Measurements from ENCODE around the gene IL37. TPM values are rescaled to one million over a fixed set of nuclear protein-coding genes. Genes with fewer than 3 reads are reported as not detected.
"Not testable (repeated sequence)": the region's sequence is repeated elsewhere in the genome, so short reads cannot be mapped to it uniquely, and the experiment has no call there.

The IL37 gene
- total RNA-seq, 2 donors from 2014 or later: 1.4 TPM; not detected in 1

DNA sequence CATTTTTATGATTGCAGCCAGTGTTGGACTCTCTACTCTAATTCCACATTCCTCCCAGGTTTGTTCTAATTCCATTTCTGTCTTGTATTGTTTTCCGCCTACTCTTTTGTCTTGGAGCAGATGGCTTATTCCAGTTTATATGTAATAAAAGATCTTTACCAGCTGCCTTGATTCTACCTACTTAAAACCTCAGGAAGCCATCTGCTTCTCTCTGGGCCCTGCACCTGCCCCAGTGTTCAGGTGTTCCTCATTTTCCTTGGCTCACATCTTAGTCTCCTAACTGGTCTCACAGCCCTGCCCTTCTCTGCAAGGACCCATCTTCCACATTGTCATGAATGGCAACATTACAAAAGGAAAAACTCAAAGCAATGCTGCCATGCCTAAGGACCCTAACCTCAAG is 21.0 kb upstream of the IL37 start:
- Histone ChIP-seq H3K4me1 (replicated peaks) (no peaks in the 10 kb centered on the region), H3K27ac (no peak overlapping the region), H3K27me3 (replicated peaks; ENCODE audit: insufficient read depth) (no peaks in the 10 kb centered on the region), H3K4me3 (no peak overlapping the region), H3K36me3 (no peaks in the 10 kb centered on the region), H3K9me3 (no peaks in the 10 kb centered on the region)
- TF ChIP-seq, protein P1, sequence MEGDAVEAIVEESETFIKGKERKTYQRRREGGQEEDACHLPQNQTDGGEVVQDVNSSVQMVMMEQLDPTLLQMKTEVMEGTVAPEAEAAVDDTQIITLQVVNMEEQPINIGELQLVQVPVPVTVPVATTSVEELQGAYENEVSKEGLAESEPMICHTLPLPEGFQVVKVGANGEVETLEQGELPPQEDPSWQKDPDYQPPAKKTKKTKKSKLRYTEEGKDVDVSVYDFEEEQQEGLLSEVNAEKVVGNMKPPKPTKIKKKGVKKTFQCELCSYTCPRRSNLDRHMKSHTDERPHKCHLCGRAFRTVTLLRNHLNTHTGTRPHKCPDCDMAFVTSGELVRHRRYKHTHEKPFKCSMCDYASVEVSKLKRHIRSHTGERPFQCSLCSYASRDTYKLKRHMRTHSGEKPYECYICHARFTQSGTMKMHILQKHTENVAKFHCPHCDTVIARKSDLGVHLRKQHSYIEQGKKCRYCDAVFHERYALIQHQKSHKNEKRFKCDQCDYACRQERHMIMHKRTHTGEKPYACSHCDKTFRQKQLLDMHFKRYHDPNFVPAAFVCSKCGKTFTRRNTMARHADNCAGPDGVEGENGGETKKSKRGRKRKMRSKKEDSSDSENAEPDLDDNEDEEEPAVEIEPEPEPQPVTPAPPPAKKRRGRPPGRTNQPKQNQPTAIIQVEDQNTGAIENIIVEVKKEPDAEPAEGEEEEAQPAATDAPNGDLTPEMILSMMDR (IDR thresholded peaks at IDR 0.05): no peak
- TF ChIP-seq POLR2AphosphoS5 (IDR thresholded peaks at IDR 0.05) (no peak), POLR2A (IDR thresholded peaks at IDR 0.05) (no peak)
- 92% methylated on average over 1 of the region's 1 CpG for WGBS
- intact Hi-C loops (cut with DNase I): no loop called here
- no peak for DNase-seq (ENCODE audit: low spot score)

GRCh38 chr2:112891385-112891831 is 19.6 kb upstream of the IL37 start:
- WGBS: 85% methylated on average over 6 of the region's 6 CpGs
- TF ChIP-seq, protein P1 (IDR thresholded peaks at IDR 0.05): no peak
- TF ChIP-seq POLR2A (IDR thresholded peaks at IDR 0.05) (no peak), POLR2AphosphoS5 (IDR thresholded peaks at IDR 0.05) (no peak)
- H3K27ac ChIP-seq: no peak overlapping the region
- H3K4me3 ChIP-seq: no peak overlapping the region
- DNase-seq (ENCODE audit: low spot score): no peak
- intact Hi-C loops (cut with DNase I): no loop called here
- no peaks in the 10 kb centered on the region for H3K27me3 ChIP-seq (replicated peaks; ENCODE audit: insufficient read depth)
- H3K36me3 ChIP-seq: no peaks in the 10 kb centered on the region
- H3K9me3 ChIP-seq: no peaks in the 10 kb centered on the region
- no peaks in the 10 kb centered on the region for H3K4me1 ChIP-seq (replicated peaks)

- no peaks in the 10 kb centered on the region for H3K9me3 ChIP-seq
- H3K4me3 ChIP-seq: no peak overlapping the region
- no peak overlapping the region for H3K27ac ChIP-seq
- 94% methylated on average over 2 of the region's 2 CpGs for WGBS
- intact Hi-C loops (cut with DNase I): no loop called here
- H3K36me3 ChIP-seq: no peaks in the 10 kb centered on the region
- no peaks in the 10 kb centered on the region for H3K27me3 ChIP-seq (replicated peaks; ENCODE audit: insufficient read depth)
- no peak for DNase-seq (ENCODE audit: low spot score)
- H3K4me1 ChIP-seq (replicated peaks): no peaks in the 10 kb centered on the region
- TF ChIP-seq POLR2A (IDR thresholded peaks at IDR 0.05): no peak
- TF ChIP-seq, protein P1 (IDR thresholded peaks at IDR 0.05): no peak
- no peak for TF ChIP-seq POLR2AphosphoS5 (IDR thresholded peaks at IDR 0.05)
Observed at GRCh38 chr2:112893752-112894151, 17.2 kb upstream of the IL37 start.

GRCh38 chr2:112896909-112897623 is 13.9 kb upstream of the IL37 start:
- TF ChIP-seq POLR2A (IDR thresholded peaks at IDR 0.05) (no peak), POLR2AphosphoS5 (IDR thresholded peaks at IDR 0.05) (no peak)
- intact Hi-C loops (cut with DNase I): no loop called here
- no peak for DNase-seq (ENCODE audit: low spot score)
- Histone ChIP-seq H3K4me1 (replicated peaks) (no peaks in the 10 kb centered on the region), H3K27me3 (replicated peaks; ENCODE audit: insufficient read depth) (no peaks in the 10 kb centered on the region), H3K9me3 (no peaks in the 10 kb centered on the region), H3K27ac (no peak overlapping the region), H3K4me3 (no peak overlapping the region), H3K36me3 (no peaks in the 10 kb centered on the region)
- WGBS: 75% methylated on average over 8 of the region's 8 CpGs

- Histone ChIP-seq H3K4me1 (replicated peaks) (no peaks in the 10 kb centered on the region), H3K27ac (no peak overlapping the region), H3K4me3 (no peak overlapping the region), H3K9me3 (no peaks in the 10 kb centered on the region), H3K36me3 (no peaks in the 10 kb centered on the region), H3K27me3 (replicated peaks; ENCODE audit: insufficient read depth) (no peaks in the 10 kb centered on the region)
- 93% methylated on average over 3 of the region's 3 CpGs for WGBS
- DNase-seq (ENCODE audit: low spot score): no peak
- TF ChIP-seq POLR2AphosphoS5 (IDR thresholded peaks at IDR 0.05): no peak
- TF ChIP-seq, protein P1 (IDR thresholded peaks at IDR 0.05): no peak
- TF ChIP-seq POLR2A (IDR thresholded peaks at IDR 0.05): no peak
- intact Hi-C loops (cut with DNase I): no loop called here
Observed at GRCh38 chr2:112897624-112897978, 13.4 kb upstream of the IL37 start.

- H3K9me3 ChIP-seq; H3K4me1 ChIP-seq (replicated peaks); intact Hi-C loops (cut with DNase I); H3K4me3 ChIP-seq; H3K27ac ChIP-seq; H3K36me3 ChIP-seq; DNase-seq (ENCODE audit: low spot score); H3K27me3 ChIP-seq (replicated peaks; ENCODE audit: insufficient read depth): not testable (repeated sequence)
- 66% methylated on average over 3 of the region's 3 CpGs for WGBS
Observed at GRCh38 chr2:112901431-112902065, 9.4 kb upstream of the IL37 start.

Measured in prostate gland (tissue), 2 donors.